Nephron (organoid): Measurements from ENCODE around the gene IFRD2.
"Not testable (repeated sequence)": the region's sequence is repeated elsewhere in the genome, so short reads cannot be mapped to it uniquely, and the experiment has no call there.

ENCODE experiments used
- H3K27ac Mint-ChIP-seq, 3 experiments: 2 replicates each; pipeline ENCODE4 v1.8.0; 2020; ENCODE audit warnings: mixed read lengths in 3 of 3, mild to moderate bottlenecking in 2 of 3, moderate library complexity in 1 of 3
- H3K27me3 Mint-ChIP-seq: 2 replicates; pipeline ENCODE4 v1.8.0; 2021; ENCODE audit warnings: low read depth, mild to moderate bottlenecking, moderate library complexity, mixed read lengths
- H3K36me3 Mint-ChIP-seq: 2 replicates; pipeline ENCODE4 v1.8.0; 2020; ENCODE audit warnings: low read depth, mixed read lengths
- H3K4me1 Mint-ChIP-seq: 2 replicates; pipeline ENCODE4 v1.8.0; 2020; ENCODE audit warnings: mixed read lengths
- H3K4me3 Mint-ChIP-seq, 3 experiments: 2 replicates each; pipeline ENCODE4 v1.8.0; 2020; ENCODE audit warnings: mild to moderate bottlenecking in 3 of 3, mixed read lengths in 3 of 3, moderate library complexity in 2 of 3
- H3K9me3 Mint-ChIP-seq: 2 replicates; pipeline ENCODE4 v1.8.0; 2020; ENCODE audit warnings: mixed read lengths
- CTCF ChIP-seq, 3 experiments: fragments of 200-600 bp; sonication (generic); IDR thresholded peaks; one replicate each; pipeline ENCODE4 v1.5.0; 2021; ENCODE audit warnings: antibody characterized with exemption in 3 of 3; ENCODE audit not compliant: unreplicated experiment in 3 of 3

IFRD2 gene

GRCh38 chr3:50314816-50315215 is 22.6 kb upstream of the IFRD2 start:
- no peak for TF ChIP-seq CTCF (IDR thresholded peaks at IDR 0.05; ENCODE audit: unreplicated experiment in 3 of 3)
- peaks cover 63% of the 10 kb centered on the region for H3K36me3 Mint-ChIP-seq
- H3K4me3 Mint-ChIP-seq: no peak overlapping the region
- no peaks in the 10 kb centered on the region for H3K27me3 Mint-ChIP-seq
- H3K27ac Mint-ChIP-seq: peak overlapping the region in 1 of 3 experiments; percentile 47
- peaks cover 19% of the 10 kb centered on the region for H3K4me1 Mint-ChIP-seq
- H3K9me3 Mint-ChIP-seq: peaks cover 8% of the 10 kb centered on the region

- H3K27ac Mint-ChIP-seq: no peak overlapping the region
Measured at GRCh38 chr3:50314342-50314741, 22.1 kb upstream of the IFRD2 start.

GRCh38 chr3:50312041-50312440 is 19.8 kb upstream of the IFRD2 start:
- H3K27me3 Mint-ChIP-seq, H3K4me1 Mint-ChIP-seq, H3K27ac Mint-ChIP-seq, H3K4me3 Mint-ChIP-seq: not testable (repeated sequence)
- Mint-ChIP-seq H3K36me3 (peaks cover 60% of the 10 kb centered on the region), H3K9me3 (peaks cover 18% of the 10 kb centered on the region)

More at GRCh38 chr3:50314342-50314741, 22.1 kb upstream of the IFRD2 start:
- Mint-ChIP-seq H3K4me1 (peaks cover 15% of the 10 kb centered on the region), H3K27me3 (no peaks in the 10 kb centered on the region), H3K4me3 (no peak overlapping the region), H3K9me3 (peaks cover 13% of the 10 kb centered on the region), H3K36me3 (peaks cover 66% of the 10 kb centered on the region)
- TF ChIP-seq CTCF (IDR thresholded peaks at IDR 0.05; ENCODE audit: unreplicated experiment in 3 of 3): no peak

GRCh38 chr3:50304601-50305000 is 12.4 kb upstream of the IFRD2 start:
- Mint-ChIP-seq H3K27ac (peak overlapping the region in 1 of 3 experiments; percentile 20), H3K4me1 (peaks cover 9% of the 10 kb centered on the region), H3K4me3 (no peak overlapping the region), H3K36me3 (peaks cover 22% of the 10 kb centered on the region), H3K9me3 (peaks cover 8% of the 10 kb centered on the region), H3K27me3 (no peaks in the 10 kb centered on the region)
- TF ChIP-seq CTCF (IDR thresholded peaks at IDR 0.05; ENCODE audit: unreplicated experiment in 3 of 3): no peak

- no peak within 1 kb of the TSS for H3K4me3 Mint-ChIP-seq
- peaks cover 16% of the 10 kb centered on the region for H3K4me1 Mint-ChIP-seq
- H3K9me3 Mint-ChIP-seq: no peaks in the 10 kb centered on the region
- no peaks in the 10 kb centered on the region for H3K27me3 Mint-ChIP-seq
- peaks cover 12% of the 10 kb centered on the region for H3K36me3 Mint-ChIP-seq
- H3K27ac Mint-ChIP-seq: peak within 1 kb of the TSS in 2 of 3 experiments; percentile 46 to 86
- peak in 1 of 3 experiments; percentile 18 for TF ChIP-seq CTCF (IDR thresholded peaks at IDR 0.05; ENCODE audit: unreplicated experiment in 3 of 3)
Measured at GRCh38 chr3:50303013-50303815, 11.0 kb upstream of the IFRD2 start, which contains the start of gene HYAL1. Gene HYAL1 (minus strand): TSS chr3:50303574. CDS start chr3:50302956, 618 bp downstream.

GRCh38 chr3:50302095-50303012 is 10.1 kb upstream of the IFRD2 start:
- Mint-ChIP-seq H3K36me3 (peaks cover 7% of the 10 kb centered on the region), H3K27me3 (no peaks in the 10 kb centered on the region), H3K9me3 (no peaks in the 10 kb centered on the region), H3K4me3 (peak overlapping the region in 1 of 3 experiments; percentile 9), H3K27ac (peak overlapping the region in 2 of 3 experiments; percentile 79 to 86), H3K4me1 (peaks cover 16% of the 10 kb centered on the region)
- no peak for TF ChIP-seq CTCF (IDR thresholded peaks at IDR 0.05; ENCODE audit: unreplicated experiment in 3 of 3)
